HG03175 (cell line): ENCODE measurements around the gene DCLK2.

Experiments used
- ATAC-seq: cut with Tn5 transposase; IDR thresholded peaks from one replicate; pipeline ENCODE4 v1.9.1; 2021; ENCODE audit warnings: mild to moderate bottlenecking, moderate library complexity; ENCODE audit not compliant: unreplicated experiment

DCLK2 gene

GRCh38 chr4:150068300-150068960 is 9.8 kb upstream of the DCLK2 start:
- no peak for ATAC-seq

GRCh38 chr4:150069353-150069752 is 8.9 kb upstream of the DCLK2 start:
- no peak for ATAC-seq

- ATAC-seq = no peak
Observed at GRCh38 chr4:150070464-150071170, 7.6 kb upstream of the DCLK2 start.

DNA sequence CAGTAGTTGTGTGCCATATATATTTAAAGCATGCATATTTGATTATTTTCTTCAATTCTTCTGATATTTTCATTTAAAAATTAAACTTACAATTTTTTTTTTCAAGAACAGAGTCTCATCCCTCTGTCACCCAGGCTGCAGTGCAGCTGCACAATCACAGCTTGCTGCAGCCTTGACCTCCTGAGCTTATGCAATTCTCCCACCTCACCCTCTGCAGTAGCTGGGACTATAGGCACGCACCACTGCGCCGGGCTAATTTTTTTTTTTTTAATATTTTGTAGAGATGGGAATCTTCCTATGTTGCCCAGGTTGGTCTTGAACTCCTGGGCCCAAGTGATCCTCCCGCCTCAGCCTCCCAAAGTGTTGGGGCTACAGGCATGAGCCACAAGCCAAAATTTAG is 5.8 kb upstream of the DCLK2 start:
- ATAC-seq = no peak

DNA sequence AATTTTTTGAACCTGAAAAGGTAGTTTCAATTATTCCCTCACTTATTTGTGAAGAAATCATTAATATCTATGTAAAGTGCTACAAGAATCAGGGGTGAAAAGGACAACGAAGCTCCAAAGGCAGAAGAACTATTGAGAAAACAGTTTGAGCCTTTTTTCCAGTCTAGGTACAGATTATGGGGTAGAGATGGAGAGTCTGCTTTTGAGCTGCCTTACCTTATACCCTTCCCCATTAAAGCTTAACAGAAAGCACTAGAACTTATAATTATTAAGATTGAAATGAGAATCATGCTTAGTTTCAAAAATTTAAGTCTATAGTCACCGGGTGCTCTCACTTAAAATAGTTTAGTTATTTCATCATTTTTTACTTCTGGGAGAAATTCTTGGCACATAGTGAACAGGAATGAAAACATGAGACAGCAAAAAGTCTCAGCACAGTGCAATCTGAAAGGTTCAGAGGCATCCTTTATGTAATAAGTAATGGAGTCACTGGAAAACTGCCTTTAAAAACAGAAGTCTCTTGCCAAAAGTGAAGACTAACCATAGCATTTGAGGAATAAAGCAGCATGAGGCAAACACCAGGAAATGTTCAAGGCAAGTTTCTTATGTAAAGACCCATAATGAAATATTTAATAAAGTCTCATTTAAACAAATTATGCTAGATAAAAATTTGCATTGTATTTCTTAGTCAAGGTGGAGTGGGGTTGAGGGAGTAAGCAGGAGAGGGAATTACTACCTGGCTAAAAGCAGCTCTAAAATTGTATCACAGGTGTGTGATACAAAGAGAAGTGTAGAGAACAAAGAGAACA is 5.1 kb upstream of the DCLK2 start:
- ATAC-seq = no peak

- ATAC-seq = no peak
Observed at GRCh38 chr4:150074064-150074463, 4.2 kb upstream of the DCLK2 start.

- peak; percentile 15 for ATAC-seq
Observed at GRCh38 chr4:150078579-150079080, 385 bp downstream of the DCLK2 start.

- peak; percentile 48 for ATAC-seq
Observed at GRCh38 chr4:150079081-150079581, 886 bp downstream of the DCLK2 start.

- ATAC-seq = no peak
Observed at GRCh38 chr4:150080337-150080736, 2.1 kb downstream of the DCLK2 start.

DNA sequence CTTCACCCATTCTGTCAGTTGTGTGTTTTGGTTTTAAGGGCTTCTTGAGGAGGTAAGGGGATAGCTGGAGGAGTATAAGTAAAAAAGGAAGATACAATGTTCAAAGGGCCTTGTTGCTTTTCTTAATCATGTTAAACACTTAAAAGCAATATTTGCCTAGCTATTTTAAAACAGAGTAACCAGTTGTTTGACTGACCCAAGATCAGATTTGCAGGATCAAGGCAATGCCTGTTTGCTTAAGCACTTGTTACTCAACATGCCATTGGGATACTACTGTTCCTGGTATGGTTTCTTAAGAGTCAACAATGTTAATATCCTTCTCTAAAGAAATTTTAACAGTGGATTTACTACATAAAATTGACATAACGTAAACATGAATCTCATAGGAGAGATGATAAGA is 2.6 kb downstream of the DCLK2 start:
- no peak for ATAC-seq

- peak; percentile 80 for ATAC-seq
Observed at GRCh38 chr4:150082241-150082640, 4.0 kb downstream of the DCLK2 start.

GRCh38 chr4:150087006-150087405 is 8.8 kb downstream of the DCLK2 start:
- ATAC-seq = no peak

- ATAC-seq = no peak
Observed at GRCh38 chr4:150089732-150090131, 11.5 kb downstream of the DCLK2 start.

DNA sequence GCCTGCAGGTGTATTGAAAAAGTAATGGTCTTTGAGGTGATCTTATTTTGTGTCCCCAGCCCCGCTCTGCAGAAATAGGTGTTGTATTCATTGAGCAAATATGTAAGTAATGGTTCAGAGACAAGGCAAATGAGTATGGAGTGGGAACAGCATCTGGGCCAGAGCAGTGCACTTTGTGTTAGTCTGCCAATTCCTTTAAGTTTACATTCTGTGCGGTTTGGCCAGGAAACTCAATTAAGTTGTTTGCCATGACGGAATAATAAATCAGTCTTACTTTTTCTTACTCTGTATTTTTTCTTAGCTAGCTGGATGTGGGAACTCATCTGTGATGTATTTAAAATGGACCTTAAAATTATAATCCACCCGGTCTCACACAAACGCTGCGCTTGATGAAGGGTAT is 12.6 kb downstream of the DCLK2 start:
- no peak for ATAC-seq

GRCh38 chr4:150094676-150095075 is 16.4 kb downstream of the DCLK2 start:
- ATAC-seq = no peak

DNA sequence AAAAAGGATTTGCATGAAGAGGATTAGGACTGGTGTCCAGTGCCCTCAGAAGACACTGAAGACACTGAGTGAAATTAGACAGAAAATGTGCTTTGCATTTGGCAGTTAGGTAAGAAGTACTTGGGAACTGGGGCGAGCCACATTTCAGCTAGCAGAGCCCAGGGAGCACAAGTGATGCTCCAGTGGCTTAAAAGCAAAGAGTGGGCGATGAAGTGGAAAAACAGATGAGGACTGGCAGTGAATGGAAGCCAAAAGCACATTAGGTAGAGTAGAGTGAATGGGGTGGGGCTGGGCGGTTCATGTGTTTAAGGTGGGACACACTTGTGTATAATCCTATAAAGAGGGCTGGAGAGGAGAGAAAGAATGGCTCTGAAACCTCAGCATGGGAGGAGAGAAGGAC is 18.4 kb downstream of the DCLK2 start:
- no peak for ATAC-seq

DNA sequence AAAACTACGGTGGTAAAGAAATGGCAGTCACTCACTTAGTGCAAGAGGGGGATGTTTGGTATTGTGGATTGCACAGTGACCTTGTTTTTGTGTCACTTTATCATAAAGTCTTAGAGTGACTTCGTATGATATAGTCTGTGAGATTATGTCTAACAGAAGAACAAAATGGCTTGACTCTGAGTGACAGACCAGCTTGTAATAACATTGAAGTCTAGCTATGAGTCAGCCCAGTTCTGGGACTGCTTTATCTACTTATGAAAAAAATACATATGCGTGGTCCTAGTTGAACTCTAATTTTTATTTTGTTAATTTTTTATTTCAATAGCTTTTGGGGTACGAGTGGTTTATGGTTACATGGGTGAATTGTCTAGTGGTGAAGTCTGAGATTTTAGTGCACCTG is 20.0 kb downstream of the DCLK2 start:
- no peak for ATAC-seq

DNA sequence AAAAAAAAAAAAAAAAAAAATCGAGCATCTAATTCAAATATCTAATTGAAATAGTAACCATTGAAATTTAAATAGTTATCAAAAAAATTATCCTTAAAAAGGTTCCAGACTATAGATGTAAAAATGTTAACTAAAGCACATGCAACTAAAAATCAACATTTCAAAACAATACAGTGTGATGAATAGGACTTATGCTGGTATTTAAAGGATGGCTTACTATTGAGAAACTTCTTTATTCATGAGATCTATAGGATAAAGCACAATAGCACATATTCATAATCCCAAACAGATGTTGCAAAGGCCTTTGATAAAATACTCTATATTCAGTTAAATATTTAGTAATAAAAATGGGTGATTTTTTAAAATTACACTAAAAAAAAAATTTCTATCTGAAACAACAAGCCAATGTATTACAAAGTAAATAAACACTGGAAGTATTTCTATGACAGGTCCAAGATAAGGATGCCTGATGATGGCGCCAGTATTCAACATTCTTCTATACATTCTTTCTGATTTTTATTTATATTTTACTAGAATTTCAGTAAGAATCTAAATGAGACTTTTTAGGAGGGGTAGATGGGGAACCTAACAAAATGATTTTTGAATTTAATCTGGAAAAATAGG is 26.3 kb downstream of the DCLK2 start:
- no peak for ATAC-seq

- no peak for ATAC-seq
Observed at GRCh38 chr4:150106886-150107285, 28.6 kb downstream of the DCLK2 start.

GRCh38 chr4:150108691-150109090 is 30.4 kb downstream of the DCLK2 start:
- ATAC-seq = no peak

GRCh38 chr4:150114641-150115040 is 36.4 kb downstream of the DCLK2 start:
- ATAC-seq = no peak
